Fibroblast of skin of abdomen (primary cell): ENCODE measurements around the gene TMA7.

ENCODE experiments used
- DNase-seq: peaks from one replicate; pipeline ENCODE4 v3.0.0-alpha.2; 2013

Gene TMA7

GRCh38 chr3:48409291-48410201 is 30.5 kb upstream of the TMA7 start:
- DNase-seq = no peak

GRCh38 chr3:48410205-48411040 is 29.6 kb upstream of the TMA7 start:
- DNase-seq = no peak

GRCh38 chr3:48411041-48411588 is 28.9 kb upstream of the TMA7 start:
- DNase-seq = no peak

DNA sequence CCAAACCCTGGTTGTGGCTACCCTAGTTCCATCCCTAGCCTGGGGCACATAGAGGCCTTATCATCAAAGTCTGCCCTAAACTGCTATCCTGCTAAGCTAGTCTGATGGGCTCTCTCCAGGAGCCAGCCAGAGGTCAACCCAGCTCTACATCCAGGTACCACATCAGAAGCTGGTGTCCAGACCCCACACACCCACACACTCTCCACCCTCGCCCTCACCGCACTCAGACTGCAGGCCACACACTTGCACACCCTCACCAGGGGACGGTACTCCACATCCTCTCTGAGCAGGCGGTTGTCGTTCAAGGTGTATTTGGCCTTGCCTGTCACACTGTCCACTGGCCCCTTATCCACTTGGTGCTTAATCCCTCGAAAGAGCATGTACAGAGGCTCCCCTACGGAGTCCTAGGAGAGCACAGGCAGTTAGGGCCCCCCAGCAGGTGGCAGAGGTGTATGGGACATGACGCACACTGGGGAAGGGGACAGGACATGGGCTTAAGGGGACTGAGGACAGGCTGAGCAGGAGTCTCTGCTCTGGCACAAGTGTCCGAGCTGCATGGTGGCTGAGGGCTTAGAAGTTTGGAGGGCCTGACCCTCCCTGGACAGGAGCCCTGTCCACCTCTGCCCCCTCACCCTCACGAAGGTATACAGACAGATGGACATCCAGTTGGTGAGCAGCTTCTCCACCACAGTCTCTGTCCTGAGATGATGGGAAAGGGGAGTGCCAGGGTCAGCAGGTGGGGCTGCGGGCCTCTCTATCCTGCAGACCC is 28.3 kb upstream of the TMA7 start:
- DNase-seq = no peak

DNA sequence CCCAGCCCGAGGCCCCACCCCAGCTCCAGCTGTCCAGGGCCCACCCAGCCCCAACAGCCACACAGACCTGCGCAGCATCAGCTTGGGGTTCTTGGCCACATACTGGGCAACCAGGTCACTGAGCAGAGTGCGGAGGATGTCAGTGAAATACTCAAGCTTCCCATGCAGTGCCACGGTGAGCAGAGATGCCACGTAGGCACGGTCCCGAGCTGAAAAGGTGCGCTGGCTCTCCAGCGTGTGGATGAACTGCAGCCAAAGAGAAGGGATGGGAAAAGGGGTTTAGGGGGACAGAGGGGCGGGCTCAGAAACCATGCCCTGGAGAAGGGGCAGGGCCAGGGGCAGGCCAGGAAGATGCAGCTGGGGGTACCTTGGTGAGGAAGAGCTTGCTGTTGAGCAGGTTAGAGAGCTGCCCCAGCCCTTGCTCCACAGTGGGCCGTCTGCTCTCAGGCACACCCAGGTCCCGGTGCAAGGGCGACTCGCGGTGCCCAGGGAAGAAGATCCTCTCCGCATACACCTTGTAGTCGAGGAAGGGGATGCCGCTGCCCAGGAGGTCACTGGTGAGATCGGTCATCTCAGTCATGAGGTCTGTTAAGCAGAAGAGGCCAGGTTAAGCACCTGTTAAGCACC is 27.6 kb upstream of the TMA7 start:
- DNase-seq = no peak

DNA sequence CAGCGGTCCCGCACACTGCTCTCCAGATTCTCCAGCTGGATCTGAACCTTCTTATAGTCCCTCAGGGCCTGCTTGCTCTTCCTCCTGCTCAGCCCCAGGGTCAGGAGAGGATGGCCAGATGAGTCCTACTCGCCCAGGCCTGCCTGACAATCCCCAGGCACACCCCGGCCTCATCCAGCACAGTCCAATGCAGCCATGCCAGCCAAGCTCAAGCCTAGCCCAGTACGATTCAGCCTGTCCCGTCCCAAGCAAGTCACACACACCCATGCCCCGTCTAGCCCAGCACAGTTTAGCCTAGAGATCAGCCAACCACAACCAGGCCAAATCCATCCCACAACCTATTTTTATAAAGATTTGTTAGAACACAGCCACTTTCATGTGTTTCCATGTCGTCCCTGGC is 27.0 kb upstream of the TMA7 start:
- DNase-seq = no peak

GRCh38 chr3:48413611-48414010 is 26.4 kb upstream of the TMA7 start:
- no peak for DNase-seq

DNA sequence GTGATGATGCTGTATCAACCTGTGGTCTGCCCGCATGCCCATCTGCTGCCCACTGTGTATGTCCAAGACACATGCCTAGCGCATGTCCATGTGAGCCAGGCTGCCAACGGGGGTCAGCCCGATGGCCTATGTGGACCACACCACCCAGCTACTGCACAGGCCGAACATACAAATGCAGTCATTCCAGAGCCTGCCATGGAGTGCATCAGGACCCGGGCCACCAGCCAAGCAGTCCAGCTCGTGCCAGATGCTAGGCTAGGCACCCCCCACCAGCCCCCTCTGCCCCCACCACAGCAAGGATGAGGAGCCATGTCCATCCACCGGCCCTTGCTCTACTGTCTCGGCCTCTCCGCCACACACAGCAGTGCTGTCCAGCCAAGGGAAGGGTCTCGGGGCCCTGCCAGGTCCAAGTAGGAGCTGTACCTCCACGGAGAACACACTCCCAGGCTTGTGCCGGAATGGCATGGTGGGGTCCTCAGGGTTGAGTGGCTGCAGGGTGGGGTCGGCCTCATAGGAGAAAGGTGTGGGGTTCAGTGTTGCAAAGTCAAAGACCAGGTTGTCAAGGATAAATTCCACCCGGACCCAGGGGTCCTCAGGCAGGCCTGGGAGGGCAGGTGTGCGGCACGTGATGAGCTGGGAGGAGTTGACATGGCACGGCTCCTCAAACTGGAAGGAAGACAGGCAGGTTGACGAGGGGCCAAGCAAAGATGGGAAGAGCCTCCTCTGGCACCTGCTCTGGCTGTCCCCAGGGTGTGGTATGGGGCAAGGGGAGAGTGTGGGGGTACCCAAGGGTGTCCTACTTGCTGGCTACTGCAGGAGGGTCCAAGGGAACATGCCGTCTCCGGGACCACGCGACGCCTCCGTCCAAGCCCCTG is 25.4 kb upstream of the TMA7 start:
- no peak for DNase-seq

DNA sequence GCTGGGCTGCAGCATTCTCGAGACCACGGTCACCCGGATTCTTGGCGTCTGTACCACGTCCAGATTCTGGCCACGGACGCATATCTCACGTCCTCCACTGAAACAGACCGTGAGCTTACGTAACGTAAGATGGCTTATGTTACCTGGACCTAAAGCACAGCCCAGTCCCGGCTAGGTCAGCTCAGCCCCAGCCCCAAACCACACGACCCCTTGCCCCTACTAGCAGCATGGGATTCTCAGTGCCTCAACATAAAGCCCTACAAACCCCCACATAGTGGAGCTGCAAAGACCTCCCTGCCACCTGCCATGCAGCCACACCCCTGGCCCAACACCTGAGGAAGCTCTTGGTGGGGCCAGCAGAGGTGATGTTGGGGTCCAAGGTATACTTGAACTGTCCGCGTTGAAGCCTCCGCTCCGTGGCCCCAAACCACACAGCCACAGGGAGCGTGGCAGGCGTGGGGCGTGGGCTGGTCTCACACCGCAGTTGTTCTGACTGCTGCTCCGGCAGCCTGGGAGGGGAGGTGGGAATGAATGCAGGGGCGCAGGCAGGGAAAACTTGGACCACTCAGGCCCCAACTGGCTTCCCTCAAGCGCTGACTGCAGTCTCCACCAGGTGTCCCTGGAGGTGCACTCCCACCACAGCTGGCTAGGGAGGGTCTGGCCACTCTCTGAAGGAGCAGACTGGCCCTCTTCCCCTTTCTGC is 24.7 kb upstream of the TMA7 start:
- no peak for DNase-seq

DNA sequence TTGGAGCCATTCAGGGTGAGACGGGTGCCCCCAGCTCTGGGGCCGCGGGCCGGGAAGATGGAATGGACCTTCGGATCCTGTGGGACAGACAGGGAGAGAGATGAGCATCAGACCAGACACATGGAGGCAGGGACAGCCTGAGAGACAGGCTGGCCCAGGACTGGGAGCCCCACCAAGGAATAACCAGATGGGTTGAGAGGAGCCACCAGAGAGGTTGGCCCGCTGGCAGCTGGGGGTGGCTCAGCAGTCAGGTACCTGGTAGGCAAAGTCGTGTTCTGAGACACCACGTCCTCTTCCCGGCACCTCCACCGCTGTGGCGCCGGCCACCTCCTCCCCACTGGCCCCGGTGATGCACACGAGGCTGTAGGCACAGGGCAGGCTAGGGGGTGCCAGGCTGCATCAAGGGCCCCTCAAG is 24.0 kb upstream of the TMA7 start:
- DNase-seq = no peak

DNA sequence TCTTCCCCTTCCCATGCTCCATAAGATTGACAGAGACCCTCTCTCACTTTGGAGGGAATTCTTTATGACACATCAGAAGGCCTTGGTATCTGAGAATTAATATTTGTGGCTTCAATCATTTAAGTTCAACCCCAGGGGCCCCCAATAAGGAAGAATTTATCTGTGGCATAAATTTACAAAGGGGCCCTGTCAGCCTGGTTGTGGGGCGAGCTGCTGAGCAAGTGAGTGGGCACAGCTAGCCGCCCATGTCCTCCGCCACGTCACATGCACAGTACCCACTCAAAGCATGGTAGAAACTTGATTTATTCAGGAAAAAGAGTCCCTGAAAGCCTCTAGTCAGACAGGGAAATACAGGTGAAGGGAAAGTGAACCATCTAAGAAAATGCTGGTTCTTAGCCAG is 23.5 kb upstream of the TMA7 start:
- DNase-seq = no peak

- no peak for DNase-seq
Measured at GRCh38 chr3:48417529-48418108, 22.4 kb upstream of the TMA7 start.

DNA sequence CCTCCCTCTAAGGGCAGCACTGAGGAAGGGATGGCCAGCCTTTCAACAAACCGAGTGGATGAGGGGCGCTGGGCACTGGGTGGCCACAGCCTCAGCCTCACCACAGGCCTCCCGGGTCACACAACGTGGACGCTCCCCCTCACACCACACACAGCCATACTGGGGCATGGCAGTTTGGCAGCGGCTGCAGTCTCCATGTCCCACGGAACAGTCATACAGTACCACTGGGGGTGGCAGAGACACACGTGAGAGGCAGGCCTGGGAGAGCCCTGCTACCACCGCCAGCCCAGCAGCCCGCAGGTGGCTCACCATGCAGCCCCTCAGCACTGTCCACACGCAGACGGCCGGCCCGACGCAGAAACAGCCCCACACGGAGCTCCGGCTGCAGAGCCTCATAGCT is 21.9 kb upstream of the TMA7 start:
- no peak for DNase-seq

DNA sequence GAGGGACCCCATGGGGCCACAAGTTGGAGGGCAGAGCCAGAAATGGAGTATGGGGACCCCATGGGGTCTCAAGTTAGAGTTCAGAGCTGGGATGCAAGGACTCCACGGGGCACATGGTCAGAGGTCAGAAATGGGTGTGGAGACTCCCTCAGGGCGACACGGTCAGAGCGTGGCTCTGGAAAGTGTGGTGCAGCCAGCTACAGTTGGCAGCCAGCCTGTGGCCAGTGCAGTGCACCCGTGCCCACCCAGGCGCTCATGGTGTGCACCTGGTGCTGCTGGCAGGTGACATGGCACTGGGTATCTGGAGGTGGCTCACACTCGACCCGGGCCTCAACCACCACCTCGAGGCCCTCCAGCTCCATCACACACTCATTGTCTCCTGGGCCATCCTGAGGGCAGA is 21.4 kb upstream of the TMA7 start:
- DNase-seq = no peak

GRCh38 chr3:48419149-48419548 is 20.9 kb upstream of the TMA7 start:
- DNase-seq = no peak

- no peak for DNase-seq
Measured at GRCh38 chr3:48419597-48419996, 20.5 kb upstream of the TMA7 start.

DNA sequence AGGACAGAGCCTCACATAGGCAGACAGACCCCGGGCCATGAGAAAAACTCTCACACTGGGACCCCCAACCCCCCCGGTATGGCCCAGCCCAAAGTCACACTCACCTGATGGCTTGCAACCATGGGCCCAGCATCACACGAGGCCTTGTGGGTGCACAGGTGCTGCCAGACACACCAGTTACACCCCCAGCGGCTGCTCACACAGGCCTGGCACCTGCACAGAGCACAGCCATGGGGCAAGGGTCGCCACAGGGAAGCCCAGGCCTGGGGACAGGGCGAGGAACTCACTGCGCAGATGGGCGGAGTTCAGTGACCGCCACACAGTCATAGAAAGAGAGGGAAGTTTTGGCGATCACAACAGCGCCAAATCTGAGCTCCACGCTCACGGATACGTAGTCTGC is 19.5 kb upstream of the TMA7 start:
- no peak for DNase-seq

DNA sequence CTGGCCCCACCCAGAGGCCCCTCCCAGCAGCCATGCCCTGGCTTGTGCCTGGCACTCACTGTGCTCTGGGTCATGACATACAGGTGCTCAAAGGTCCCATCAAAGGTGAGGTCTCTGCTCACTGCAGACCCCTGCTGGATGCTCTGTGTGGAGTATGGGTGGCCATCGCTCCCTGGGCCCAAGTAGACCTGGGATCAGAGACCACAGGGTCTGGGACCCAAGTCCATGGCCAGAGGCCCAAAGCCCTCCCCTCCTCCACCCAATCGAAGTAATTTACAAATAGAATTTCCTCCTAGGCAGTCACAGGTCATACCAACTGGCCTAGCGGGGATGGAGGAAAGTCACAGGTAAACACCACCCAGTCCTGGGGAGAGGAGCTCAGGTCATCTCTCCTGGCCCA is 17.8 kb upstream of the TMA7 start:
- DNase-seq = no peak

DNA sequence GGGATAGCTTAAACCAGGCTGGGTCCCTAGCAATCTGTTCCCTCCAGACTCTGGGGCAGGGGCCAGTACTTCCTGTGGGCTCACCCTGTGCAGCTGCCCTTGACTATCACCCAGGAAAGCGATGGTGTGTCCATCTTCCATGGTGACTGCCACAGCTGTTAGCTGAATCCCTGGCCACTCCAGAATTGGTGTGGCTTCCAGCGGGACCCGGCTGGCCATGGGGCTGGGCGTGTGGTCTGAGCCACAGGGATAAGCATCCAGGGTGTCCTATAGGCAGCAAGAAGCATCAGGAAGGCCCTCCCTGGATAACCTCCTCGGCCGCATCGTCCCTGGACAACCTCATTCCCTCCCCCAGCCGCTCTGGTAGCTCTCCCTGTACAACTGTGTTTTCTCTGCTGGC is 17.4 kb upstream of the TMA7 start:
- DNase-seq = no peak

DNA sequence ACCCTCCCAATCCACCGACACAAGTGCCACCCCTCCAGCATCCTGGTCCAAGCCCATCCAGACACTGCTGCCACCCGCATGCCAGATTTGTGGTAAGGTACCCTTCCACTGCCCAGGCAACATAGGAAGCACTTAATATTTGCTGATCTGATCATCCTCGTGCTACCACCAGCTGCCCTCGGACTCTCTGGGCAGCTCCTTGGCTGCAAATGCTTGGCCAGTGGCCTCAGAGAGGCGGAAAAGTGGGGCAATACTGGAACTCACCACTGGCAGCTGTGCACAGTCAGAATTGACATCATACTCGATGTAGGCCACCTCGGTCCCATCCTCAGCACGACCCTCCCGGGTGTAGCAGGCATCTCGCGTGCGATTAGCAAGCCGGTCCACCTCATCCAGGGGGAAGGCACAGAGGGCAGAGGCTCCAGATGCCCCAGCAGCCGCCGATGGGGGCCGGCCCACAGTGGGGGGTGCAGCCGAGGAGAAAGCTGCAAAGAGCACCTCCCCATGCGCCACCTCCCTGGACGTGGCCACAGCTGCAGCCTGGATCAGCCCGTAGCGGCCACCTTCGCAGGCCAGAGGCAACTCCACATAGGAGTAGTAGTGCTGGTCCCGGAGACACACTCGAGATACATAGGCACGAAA is 16.7 kb upstream of the TMA7 start:
- no peak for DNase-seq
